Measurements from ENCODE around the gene IL7R.

The IL7R gene

GRCh38 chr5:35926389-35927051 is 69.8 kb downstream of the IL7R start:
- ChIA-PET POLR2A (interaction anchor here (1.0 kb wide), 1 partner anchor 276 kb away, joined by 3 read pairs; no protein-coding TSS in a partner anchor), CTCF (interaction anchor here (0.5 to 6.6 kb wide), 50 partner anchors 8 to 1451 kb away, joined by 3 to 147 read pairs (median 4); partner anchors contain the start of genes CAPSL, PRLR and SPEF2)
- H3K9me3 ChIP-seq (ENCODE audit: control insufficient read depth, insufficient read depth, low read depth, low read length): no peaks in the 10 kb centered on the region
- TF ChIP-seq ZNF544 (tag by site-specific recombination; IDR thresholded peaks at IDR 0.05) (no peak), ZNF654 (tag by site-specific recombination; IDR thresholded peaks at IDR 0.05; ENCODE audit: low read depth) (peak; percentile 88), CTCF (tag by site-specific recombination; IDR thresholded peaks at IDR 0.05) (peak; percentile 78), ZBTB48 (tag by site-specific recombination; IDR thresholded peaks at IDR 0.05) (peak; percentile 77), ZNF571 (tag by site-specific recombination; IDR thresholded peaks at IDR 0.05) (no peak), ZFP3 (tag by site-specific recombination; IDR thresholded peaks at IDR 0.05; ENCODE audit: low read depth) (no peak)
- no peaks in the 10 kb centered on the region for H3K36me3 ChIP-seq (ENCODE audit: control insufficient read depth in 2 of 2, insufficient read depth in 1 of 2, low read length in 2 of 2)
- no peak overlapping the region for H3K4me3 ChIP-seq (ENCODE audit: low read depth, low read length)
- no peak overlapping the region for H3K27ac ChIP-seq (ENCODE audit: extremely low read depth, low read depth, low read length)
- peaks cover 4% of the 10 kb centered on the region; the same call in 1 of the 2 replicates for H3K4me1 ChIP-seq (ENCODE audit: control insufficient read depth, insufficient read depth, low read length)

Data from HEK293 (cell line).